NCI-H146 treated with DMSO at 0.1 percent for 48 hours (cell line): ENCODE results near the gene CHADL.
"Not testable (repeated sequence)": the region's sequence is repeated elsewhere in the genome, so short reads cannot be mapped to it uniquely, and the experiment has no call there.

ENCODE experiments used
- DNase-seq: peaks from one replicate; lab custom pipeline; 2025; ENCODE audit not compliant: unreplicated experiment; lab: John Stamatoyannopoulos, UW

CHADL gene

DNA sequence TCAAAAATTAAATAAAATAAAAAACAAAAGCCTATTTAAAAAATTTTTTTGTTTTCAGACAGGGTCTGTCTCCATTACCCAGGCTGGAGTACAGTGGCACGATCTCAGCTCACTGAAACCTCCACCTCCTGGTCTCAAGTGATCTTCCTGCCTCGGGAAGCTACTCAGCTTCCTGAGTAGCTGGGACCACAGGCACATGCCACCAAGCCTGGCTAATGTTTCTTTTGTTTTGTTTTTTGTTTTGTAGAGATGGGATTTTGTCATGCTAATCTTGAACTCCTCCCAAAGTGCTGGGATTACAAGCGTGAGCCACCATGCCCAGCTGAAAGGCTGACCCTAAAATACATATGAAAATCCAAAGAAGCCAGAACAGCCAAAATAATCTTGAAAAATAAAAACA, 56.1 kb downstream of the CHADL start:
- no peak for DNase-seq

DNA sequence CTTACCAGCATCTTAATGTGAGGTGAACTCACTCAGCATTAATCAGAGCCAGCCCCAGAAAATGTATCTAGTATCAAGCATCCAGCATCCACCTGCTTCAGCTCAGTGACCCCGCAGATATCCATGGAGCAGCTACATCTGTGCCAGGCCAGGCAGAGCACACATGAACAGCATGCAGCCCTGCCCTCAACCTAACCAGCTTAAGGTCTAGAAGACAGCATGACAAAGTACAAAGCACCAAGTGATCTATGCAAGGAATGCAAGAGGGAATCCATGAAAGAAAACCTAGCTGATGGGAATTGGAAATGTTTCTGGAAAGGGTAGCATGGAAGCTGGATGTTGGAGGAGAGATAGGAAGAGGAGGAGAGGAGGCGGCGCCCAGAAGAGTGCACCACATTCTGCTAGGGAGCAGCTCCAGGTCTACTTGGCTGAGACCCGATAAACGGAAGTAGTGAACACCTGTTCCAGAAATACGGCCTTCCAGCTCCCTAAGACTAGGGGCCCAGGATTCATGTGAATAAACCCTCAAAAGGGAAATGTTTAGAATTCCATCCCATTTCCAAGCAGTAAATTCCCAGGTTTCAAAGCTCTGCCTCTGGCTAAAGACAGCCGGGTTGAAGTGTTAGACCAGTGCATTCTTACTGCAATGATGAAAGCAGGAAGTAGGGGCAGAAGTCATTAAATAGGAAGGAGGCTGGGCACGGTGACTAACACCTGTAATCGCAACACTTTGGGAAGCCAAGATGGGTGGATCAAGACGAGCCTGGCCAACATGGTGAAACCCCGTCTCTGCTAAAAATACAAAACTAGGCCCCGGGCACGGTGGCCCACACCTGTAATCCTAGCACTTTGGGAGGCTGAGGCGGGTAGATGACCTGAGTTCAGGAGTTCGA, 59.1 kb downstream of the CHADL start:
- DNase-seq, result no peak

DNA sequence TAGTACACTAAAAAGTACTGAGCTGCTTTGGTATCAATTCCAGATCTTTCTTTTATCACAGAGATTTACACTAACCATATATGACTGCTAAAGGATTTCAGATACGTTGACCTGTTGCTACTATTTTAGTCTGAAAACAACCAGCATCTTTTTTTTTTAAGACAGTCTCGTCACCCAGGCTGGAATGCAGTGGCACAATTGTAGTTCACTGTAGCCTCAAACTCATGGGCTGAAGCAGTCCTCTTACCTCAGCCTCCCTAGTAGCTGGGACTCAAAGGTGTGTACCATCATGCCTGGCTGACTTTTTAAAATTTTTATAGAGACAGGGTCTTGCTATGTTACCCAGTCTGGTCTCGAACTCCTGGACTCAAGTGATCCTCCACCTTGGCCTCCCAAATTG, 59.8 kb downstream of the CHADL start:
- no peak for DNase-seq

DNA sequence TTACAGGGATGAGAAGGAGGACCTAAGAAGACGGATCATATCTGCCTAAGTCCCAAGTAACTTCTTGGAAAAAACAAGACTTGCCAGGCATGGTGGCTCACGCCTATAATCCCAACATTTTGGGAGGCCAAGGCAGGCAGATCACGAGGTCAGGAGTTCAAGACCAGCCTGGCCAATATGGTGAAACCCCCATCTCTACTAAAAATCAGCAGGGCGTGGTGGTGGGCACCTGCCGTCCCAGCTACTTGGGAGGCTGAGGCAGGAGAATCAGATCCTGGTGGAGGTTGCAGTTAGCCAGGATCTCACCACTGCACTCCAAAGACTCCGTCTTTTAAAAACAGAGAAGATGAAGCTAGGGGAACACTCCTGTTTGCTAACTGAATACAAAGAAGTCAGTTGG, 60.4 kb downstream of the CHADL start:
- not testable (repeated sequence) for DNase-seq
